HCT116 (cell line): ENCODE results near the gene FZR1. TPM values are rescaled to one million over a fixed set of nuclear protein-coding genes. Genes with fewer than 3 reads are reported as not detected.

ENCODE experiments used
- ATAC-seq: fragments of 200-7000 bp; cut with Tn5 transposase; 2 replicates; pipeline ENCODE4 v1.9.1; 2020; ENCODE audit warnings: mild to moderate bottlenecking, moderate library complexity
- BruUV-seq: library from RNA; stranded (reverse); fragments of 400-500 nt; replicated peaks from 2 replicates; lab custom pipeline; 2021; lab: Mats Ljungman, UMichigan
- CTCF ChIA-PET: fragments of 300-600 bp; sonication (Branson Sonifier 250); formaldehyde crosslinking; loops from one replicate; lab custom pipeline; 2021; ENCODE audit warnings: antibody characterized with exemption; lab: Charles Lee
- POLR2A ChIA-PET: fragments of 300-600, 350-600 bp; sonication (Branson Sonifier 250); formaldehyde crosslinking; loops from one replicate; lab custom pipeline; 2021; ENCODE audit warnings: antibody characterized with exemption; lab: Charles Lee
- RAD21 ChIA-PET, 2 experiments: fragments of 300-600 bp; sonication (Branson Sonifier 250); formaldehyde crosslinking; loops; one replicate each; lab custom pipeline; 2023; ENCODE audit warnings: low total read pairs in 2 of 2; ENCODE audit not compliant: uncharacterized antibody in 2 of 2, unreplicated experiment in 2 of 2, low non-redundant PET in 1 of 2; lab: Charles Lee
- DNase-seq: peaks from one replicate; pipeline ENCODE4 v3.0.0-alpha.2; 2010; ENCODE audit warnings: low read depth, low spot score
- H2AFZ ChIP-seq: fragments of 200-600 bp; shearing (Covaris generic), sonication (generic); 2 replicates; pipeline ENCODE4 v1.6.1; 2017; ENCODE audit warnings: low read depth, mixed run types, mixed read lengths, antibody characterized with exemption, low read length; ENCODE audit not compliant: poor library complexity, severe bottlenecking
- H3K27ac ChIP-seq: 2 replicates; pipeline ENCODE4 v1.5.1; 2012; ENCODE audit warnings: low read depth, low read length
- H3K27me3 ChIP-seq: fragments of 200-600 bp; sonication (generic); 2 replicates; pipeline ENCODE4 v1.6.1; 2016; ENCODE audit warnings: mixed run types, low read length, mixed read lengths; ENCODE audit not compliant: insufficient read depth
- H3K36me3 ChIP-seq, 2 experiments: fragments of 200-500 bp in 1 of 2; fragments of 200-600 bp in 1 of 2; sonication (Bioruptor generic) in 1 of 2; sonication (generic) in 1 of 2; 2 replicates each; pipeline versions ENCODE4 v1.5.1 to v1.6.1; 2014 to 2016; ENCODE audit warnings: low read length in 2 of 2, inconsistent platforms in 1 of 2, mixed read lengths in 1 of 2, mixed run types in 1 of 2; ENCODE audit not compliant: insufficient read depth in 2 of 2, control insufficient read depth in 1 of 2
- H3K4me1 ChIP-seq, 2 experiments: fragments of 200-600 bp in 1 of 2; sonication (generic) in 1 of 2; 2 replicates each; pipeline versions ENCODE4 v1.5.1 to v1.6.1; 2012 to 2017; ENCODE audit warnings: low read length in 2 of 2, inconsistent platforms in 1 of 2, mild to moderate bottlenecking in 1 of 2, mixed read lengths in 1 of 2, mixed run types in 1 of 2, moderate library complexity in 1 of 2; ENCODE audit not compliant: insufficient read depth in 2 of 2, control insufficient read depth in 1 of 2
- H3K4me2 ChIP-seq: fragments of 200-600 bp; sonication (generic); 2 replicates; pipeline ENCODE4 v1.6.1; 2017; ENCODE audit warnings: mixed run types, low read length, mixed read lengths
- H3K4me3 ChIP-seq, 2 experiments: fragments of 200-600 bp in 1 of 2; sonication (generic) in 1 of 2; replicated peaks in 1 of 2; 2 replicates each; pipeline ENCODE4 v1.5.1; 2011 to 2016; ENCODE audit warnings: low read length in 2 of 2, control low read depth in 1 of 2, low read depth in 1 of 2, mild to moderate bottlenecking in 1 of 2, mixed read lengths in 1 of 2, mixed run types in 1 of 2
- H3K79me2 ChIP-seq: fragments of 200-600 bp; sonication (generic); 2 replicates; pipeline ENCODE4 v1.6.1; 2017; ENCODE audit warnings: mild to moderate bottlenecking, mixed run types, low read length, moderate library complexity, mixed read lengths; ENCODE audit not compliant: insufficient read depth
- H3K9ac ChIP-seq: fragments of 200-600 bp; sonication (generic); 2 replicates; pipeline ENCODE4 v1.6.1; 2016; ENCODE audit warnings: low read length, mixed read lengths
- H3K9me2 ChIP-seq: fragments of 200-600 bp; sonication (generic), shearing (Covaris generic); 2 replicates; pipeline ENCODE4 v1.6.1; 2017; ENCODE audit warnings: mixed run types, mild to moderate bottlenecking, moderate library complexity; ENCODE audit not compliant: insufficient read depth
- H3K9me3 ChIP-seq, 2 experiments: fragments of 200-500 bp in 1 of 2; fragments of 200-600 bp in 1 of 2; sonication (Bioruptor generic) in 1 of 2; sonication (generic) in 1 of 2; 2 replicates each; pipeline ENCODE4 v1.6.1; 2014 to 2017; ENCODE audit warnings: low read length in 2 of 2, mixed read lengths in 2 of 2, inconsistent platforms in 1 of 2, low read depth in 1 of 2, mild to moderate bottlenecking in 1 of 2, mixed run types in 1 of 2, moderate library complexity in 1 of 2; ENCODE audit not compliant: control insufficient read depth in 1 of 2, insufficient read depth in 1 of 2
- H4K20me1 ChIP-seq: fragments of 200-600 bp; sonication (generic), shearing (Covaris generic); 2 replicates; pipeline ENCODE4 v1.6.1; 2017; ENCODE audit warnings: mixed run types, mild to moderate bottlenecking, moderate library complexity; ENCODE audit not compliant: insufficient read depth
- ELF1 ChIP-seq: IDR thresholded peaks from 2 replicates; pipeline ENCODE4 v1.6.1; 2012; ENCODE audit warnings: low read depth, borderline replicate concordance
- EZH2 ChIP-seq: fragments of 200-600 bp; sonication (generic); IDR thresholded peaks from 2 replicates; pipeline ENCODE4 v1.6.1; 2017; ENCODE audit warnings: antibody characterized with exemption, mixed run types
- JUND ChIP-seq: IDR thresholded peaks from 2 replicates; pipeline ENCODE4 v1.6.1; 2012
- POLR2AphosphoS5 ChIP-seq: IDR thresholded peaks from 2 replicates; pipeline ENCODE4 v1.6.1; 2011; ENCODE audit warnings: mild to moderate bottlenecking, low read depth, low read length, moderate library complexity
- RAD21 ChIP-seq: IDR thresholded peaks from 2 replicates; pipeline ENCODE4 v1.6.1; 2012; ENCODE audit warnings: low read depth, mild to moderate bottlenecking
- SIN3A ChIP-seq: IDR thresholded peaks from 2 replicates; pipeline ENCODE4 v1.6.1; 2012; ENCODE audit warnings: low read depth
- SRF ChIP-seq: IDR thresholded peaks from 2 replicates; pipeline ENCODE4 v1.6.1; 2012; ENCODE audit warnings: low read depth
- TCF7L2 ChIP-seq: IDR thresholded peaks from 2 replicates; pipeline ENCODE4 v1.7.0; 2011; ENCODE audit warnings: borderline replicate concordance, inconsistent platforms; ENCODE audit not compliant: insufficient read depth, insufficient read length; ENCODE audit errors: extremely low read depth
- ZNF274 ChIP-seq: fragments of 200-500 bp; sonication (Bioruptor generic); IDR thresholded peaks from 2 replicates; pipeline ENCODE4 v1.6.1; 2014; ENCODE audit warnings: mild to moderate bottlenecking, low read depth, low read length, inconsistent platforms
- intact Hi-C: fragments of 100-400 bp; cut with micrococcal nuclease; formaldehyde crosslinking; loops from 2 replicates; pipeline ENCODE4 v1.10.0; 2022
- total RNA-seq: library from RNA; stranded (reverse); gene quantifications from one replicate; pipeline ENCODE4 v1.2.1, GENCODE V29; 2021; ENCODE audit not compliant: unreplicated experiment
- TF ChIP-seq, protein P1 (sequence below): IDR thresholded peaks from 2 replicates; pipeline ENCODE4 v1.6.1; 2012
- TF ChIP-seq, protein P2 (sequence below): IDR thresholded peaks from 2 replicates; pipeline ENCODE4 v1.6.1; 2011; ENCODE audit warnings: mild to moderate bottlenecking, low read length, moderate library complexity; ENCODE audit not compliant: insufficient replicate concordance; ENCODE audit errors: extremely low read depth
- TF ChIP-seq, protein P3 (sequence below): IDR thresholded peaks from 2 replicates; pipeline ENCODE4 v1.6.1; 2012
- TF ChIP-seq, protein P4 (sequence below): IDR thresholded peaks from 2 replicates; pipeline ENCODE4 v1.6.1; 2012; ENCODE audit warnings: low read depth

FZR1 gene
- total RNA-seq, 1 experiment from 2014 or later, result 60.3 TPM

DNA sequence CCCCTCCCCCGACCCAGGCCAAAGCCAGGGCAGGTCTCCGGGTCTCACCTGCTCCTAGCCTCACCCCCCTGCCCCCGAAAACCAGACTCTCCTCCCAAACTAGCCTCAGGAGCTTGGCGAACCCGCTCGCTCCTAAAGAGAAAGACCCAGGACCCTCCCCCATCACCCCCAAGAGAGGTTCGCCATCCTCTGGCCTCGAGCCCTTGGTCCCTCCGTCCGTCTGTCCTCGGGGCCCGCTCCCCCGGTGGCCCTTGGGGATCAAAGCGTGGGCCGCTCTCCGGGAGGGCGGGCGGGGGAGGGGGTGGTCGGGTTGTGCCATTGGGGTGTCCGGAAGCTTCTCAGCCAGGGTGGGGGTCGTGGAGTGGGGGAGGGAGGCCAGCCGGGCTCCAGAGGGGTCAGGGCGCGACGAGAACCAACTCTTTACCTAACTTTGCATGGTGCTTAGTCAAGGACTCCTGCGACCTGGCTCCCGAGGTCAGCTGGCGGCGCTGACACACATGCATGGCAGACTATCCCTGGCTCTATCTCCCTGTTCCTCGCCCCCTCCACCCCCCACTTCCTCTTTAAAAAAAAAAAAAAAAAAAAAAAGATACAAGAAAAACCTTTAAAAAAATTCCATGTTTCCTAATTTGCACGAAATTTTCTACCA, 41.4 kb upstream of the FZR1 start:
- Histone ChIP-seq H3K4me3 (no peak overlapping the region), H3K27ac (no peak overlapping the region), H2AFZ (no peak overlapping the region), H3K79me2 (no peaks in the 10 kb centered on the region), H3K9me2 (no peaks in the 10 kb centered on the region), H3K36me3 (peaks cover 6 to 8% of the 10 kb centered on the region in 2 experiments; a peak in 3 of 4 replicates), H3K9me3 (no peaks in the 10 kb centered on the region; a peak in 1 of 4 replicates), H4K20me1 (no peaks in the 10 kb centered on the region), H3K4me2 (no peak overlapping the region), H3K4me1 (no peaks in the 10 kb centered on the region), H3K27me3 (no peaks in the 10 kb centered on the region), H3K9ac (no peak overlapping the region)
- no TSS peak for BruUV-seq
- intact Hi-C loops, result no loop called here
- DNase-seq (no peak), ATAC-seq (no peak)
- ChIA-PET POLR2A (no interaction called here), RAD21 (interaction anchor here in 1 of 2 experiments (0.7 kb wide), 1 partner anchor 425 kb away, joined by 4 read pairs; no protein-coding TSS in a partner anchor), CTCF (no interaction called here)
- TF ChIP-seq RAD21, result no peak
- TF ChIP-seq SRF, result no peak
- no peak for TF ChIP-seq EZH2
- TF ChIP-seq ELF1, result no peak
- no peak for TF ChIP-seq ZNF274

DNA sequence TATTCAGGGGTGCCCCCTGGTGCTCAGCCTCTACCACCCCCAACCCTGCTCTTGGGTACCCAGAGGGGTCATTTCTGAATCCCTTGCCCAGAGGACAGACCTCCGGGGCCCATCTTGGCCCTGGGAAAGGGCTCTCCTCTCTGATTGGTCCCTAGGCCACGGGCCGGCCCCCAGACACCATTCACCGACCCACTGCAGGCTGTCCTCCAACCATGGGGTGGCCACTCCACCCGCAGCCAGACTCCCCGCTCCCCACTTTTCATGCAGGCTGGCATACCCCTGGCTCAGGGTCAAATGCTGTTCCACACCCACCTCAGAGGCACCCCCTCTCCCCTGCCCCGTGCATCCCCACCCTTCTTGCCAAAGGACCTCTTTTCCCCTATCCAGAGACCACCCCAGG, 40.6 kb upstream of the FZR1 start:
- ATAC-seq (0 out of 2 replicates have a peak, but pooled peaks have one; percentile 12), DNase-seq (no peak)
- no peaks in the 10 kb centered on the region for H3K4me1 ChIP-seq
- no peaks in the 10 kb centered on the region for H3K27me3 ChIP-seq
- H4K20me1 ChIP-seq, result no peaks in the 10 kb centered on the region
- RAD21 ChIA-PET, result interaction anchor here in 1 of 2 experiments (0.7 kb wide), 1 partner anchor 426 kb away, joined by 4 read pairs; no protein-coding TSS in a partner anchor
- BruUV-seq, result no TSS peak
- H3K27ac ChIP-seq, result no peak overlapping the region
- H3K4me3 ChIP-seq, result no peak overlapping the region
- CTCF ChIA-PET, result no interaction called here
- H3K36me3 ChIP-seq, result peaks cover 6 to 8% of the 10 kb centered on the region in 2 experiments; a peak in 2 of 4 replicates
- H3K9ac ChIP-seq, result no peak overlapping the region
- intact Hi-C loops, result no loop called here
- POLR2A ChIA-PET, result no interaction called here
- H3K9me3 ChIP-seq, result no peaks in the 10 kb centered on the region; a peak in 1 of 4 replicates
- no peak overlapping the region for H3K4me2 ChIP-seq
- no peaks in the 10 kb centered on the region for H3K9me2 ChIP-seq
- no peaks in the 10 kb centered on the region for H3K79me2 ChIP-seq
- H2AFZ ChIP-seq, result no peak overlapping the region
- TF ChIP-seq RAD21 (no peak), ELF1 (no peak), EZH2 (no peak), POLR2AphosphoS5 (no peak), TCF7L2 (no peak), JUND (no peak), SIN3A (no peak)
- TF ChIP-seq, protein P1, sequence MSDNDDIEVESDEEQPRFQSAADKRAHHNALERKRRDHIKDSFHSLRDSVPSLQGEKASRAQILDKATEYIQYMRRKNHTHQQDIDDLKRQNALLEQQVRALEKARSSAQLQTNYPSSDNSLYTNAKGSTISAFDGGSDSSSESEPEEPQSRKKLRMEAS, result no peak
- TF ChIP-seq, protein P2, sequence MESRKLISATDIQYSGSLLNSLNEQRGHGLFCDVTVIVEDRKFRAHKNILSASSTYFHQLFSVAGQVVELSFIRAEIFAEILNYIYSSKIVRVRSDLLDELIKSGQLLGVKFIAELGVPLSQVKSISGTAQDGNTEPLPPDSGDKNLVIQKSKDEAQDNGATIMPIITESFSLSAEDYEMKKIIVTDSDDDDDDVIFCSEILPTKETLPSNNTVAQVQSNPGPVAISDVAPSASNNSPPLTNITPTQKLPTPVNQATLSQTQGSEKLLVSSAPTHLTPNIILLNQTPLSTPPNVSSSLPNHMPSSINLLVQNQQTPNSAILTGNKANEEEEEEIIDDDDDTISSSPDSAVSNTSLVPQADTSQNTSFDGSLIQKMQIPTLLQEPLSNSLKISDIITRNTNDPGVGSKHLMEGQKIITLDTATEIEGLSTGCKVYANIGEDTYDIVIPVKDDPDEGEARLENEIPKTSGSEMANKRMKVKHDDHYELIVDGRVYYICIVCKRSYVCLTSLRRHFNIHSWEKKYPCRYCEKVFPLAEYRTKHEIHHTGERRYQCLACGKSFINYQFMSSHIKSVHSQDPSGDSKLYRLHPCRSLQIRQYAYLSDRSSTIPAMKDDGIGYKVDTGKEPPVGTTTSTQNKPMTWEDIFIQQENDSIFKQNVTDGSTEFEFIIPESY, result no peak
- TF ChIP-seq, protein P3, sequence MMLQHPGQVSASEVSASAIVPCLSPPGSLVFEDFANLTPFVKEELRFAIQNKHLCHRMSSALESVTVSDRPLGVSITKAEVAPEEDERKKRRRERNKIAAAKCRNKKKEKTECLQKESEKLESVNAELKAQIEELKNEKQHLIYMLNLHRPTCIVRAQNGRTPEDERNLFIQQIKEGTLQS, result no peak
- TF ChIP-seq, protein P4, sequence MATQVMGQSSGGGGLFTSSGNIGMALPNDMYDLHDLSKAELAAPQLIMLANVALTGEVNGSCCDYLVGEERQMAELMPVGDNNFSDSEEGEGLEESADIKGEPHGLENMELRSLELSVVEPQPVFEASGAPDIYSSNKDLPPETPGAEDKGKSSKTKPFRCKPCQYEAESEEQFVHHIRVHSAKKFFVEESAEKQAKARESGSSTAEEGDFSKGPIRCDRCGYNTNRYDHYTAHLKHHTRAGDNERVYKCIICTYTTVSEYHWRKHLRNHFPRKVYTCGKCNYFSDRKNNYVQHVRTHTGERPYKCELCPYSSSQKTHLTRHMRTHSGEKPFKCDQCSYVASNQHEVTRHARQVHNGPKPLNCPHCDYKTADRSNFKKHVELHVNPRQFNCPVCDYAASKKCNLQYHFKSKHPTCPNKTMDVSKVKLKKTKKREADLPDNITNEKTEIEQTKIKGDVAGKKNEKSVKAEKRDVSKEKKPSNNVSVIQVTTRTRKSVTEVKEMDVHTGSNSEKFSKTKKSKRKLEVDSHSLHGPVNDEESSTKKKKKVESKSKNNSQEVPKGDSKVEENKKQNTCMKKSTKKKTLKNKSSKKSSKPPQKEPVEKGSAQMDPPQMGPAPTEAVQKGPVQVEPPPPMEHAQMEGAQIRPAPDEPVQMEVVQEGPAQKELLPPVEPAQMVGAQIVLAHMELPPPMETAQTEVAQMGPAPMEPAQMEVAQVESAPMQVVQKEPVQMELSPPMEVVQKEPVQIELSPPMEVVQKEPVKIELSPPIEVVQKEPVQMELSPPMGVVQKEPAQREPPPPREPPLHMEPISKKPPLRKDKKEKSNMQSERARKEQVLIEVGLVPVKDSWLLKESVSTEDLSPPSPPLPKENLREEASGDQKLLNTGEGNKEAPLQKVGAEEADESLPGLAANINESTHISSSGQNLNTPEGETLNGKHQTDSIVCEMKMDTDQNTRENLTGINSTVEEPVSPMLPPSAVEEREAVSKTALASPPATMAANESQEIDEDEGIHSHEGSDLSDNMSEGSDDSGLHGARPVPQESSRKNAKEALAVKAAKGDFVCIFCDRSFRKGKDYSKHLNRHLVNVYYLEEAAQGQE, result no peak
